GM13977 (cell line): ENCODE data around the gene PKNOX2.

Experiments
- DNase-seq: peaks from one replicate; pipeline ENCODE4 v3.0.0; 2012; ENCODE audit warnings: low spot score
- in situ Hi-C: fragments of 300-500 bp; cut with MboI; formaldehyde crosslinking; loops from one replicate; pipeline ENCODE4 v1.12.0; 2022; ENCODE audit warnings: low sequenced_read_pairs, low pct_unique_long_range_greater_than_20kb, mixed read lengths, inconsistent platforms; ENCODE audit not compliant: unreplicated experiment
- TF ChIP-seq, protein P1 (sequence below): IDR thresholded peaks from 2 replicates; pipeline ENCODE4 v1.5.1; 2012; ENCODE audit warnings: mild to moderate bottlenecking, control low read depth; ENCODE audit not compliant: insufficient read depth; ENCODE audit errors: extremely low read depth, missing control alignments

The PKNOX2 gene

DNA sequence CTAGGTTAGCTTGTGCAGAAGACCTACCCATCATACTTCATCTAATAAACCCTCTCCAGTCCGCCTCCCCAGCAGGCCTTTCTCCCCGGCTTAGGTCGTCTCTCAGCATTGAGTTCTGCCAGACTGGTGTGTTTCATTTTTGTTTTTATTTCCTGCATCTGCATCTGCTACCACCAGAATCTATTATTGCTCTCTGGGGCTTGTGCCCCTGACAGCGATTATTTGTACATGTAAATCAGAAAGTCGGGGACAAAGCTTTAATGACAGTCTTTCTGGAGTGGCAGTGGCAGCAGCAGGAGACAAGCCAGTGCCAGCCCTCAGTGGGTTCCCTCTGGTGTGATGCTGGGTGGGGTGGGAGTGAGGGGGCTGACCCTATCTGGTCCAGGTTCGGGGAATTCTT is 127.5 kb downstream of the PKNOX2 start:
- no peak for DNase-seq
- TF ChIP-seq, protein P1, sequence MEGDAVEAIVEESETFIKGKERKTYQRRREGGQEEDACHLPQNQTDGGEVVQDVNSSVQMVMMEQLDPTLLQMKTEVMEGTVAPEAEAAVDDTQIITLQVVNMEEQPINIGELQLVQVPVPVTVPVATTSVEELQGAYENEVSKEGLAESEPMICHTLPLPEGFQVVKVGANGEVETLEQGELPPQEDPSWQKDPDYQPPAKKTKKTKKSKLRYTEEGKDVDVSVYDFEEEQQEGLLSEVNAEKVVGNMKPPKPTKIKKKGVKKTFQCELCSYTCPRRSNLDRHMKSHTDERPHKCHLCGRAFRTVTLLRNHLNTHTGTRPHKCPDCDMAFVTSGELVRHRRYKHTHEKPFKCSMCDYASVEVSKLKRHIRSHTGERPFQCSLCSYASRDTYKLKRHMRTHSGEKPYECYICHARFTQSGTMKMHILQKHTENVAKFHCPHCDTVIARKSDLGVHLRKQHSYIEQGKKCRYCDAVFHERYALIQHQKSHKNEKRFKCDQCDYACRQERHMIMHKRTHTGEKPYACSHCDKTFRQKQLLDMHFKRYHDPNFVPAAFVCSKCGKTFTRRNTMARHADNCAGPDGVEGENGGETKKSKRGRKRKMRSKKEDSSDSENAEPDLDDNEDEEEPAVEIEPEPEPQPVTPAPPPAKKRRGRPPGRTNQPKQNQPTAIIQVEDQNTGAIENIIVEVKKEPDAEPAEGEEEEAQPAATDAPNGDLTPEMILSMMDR, result no peak
- in situ Hi-C loops, result no loop called here

DNA sequence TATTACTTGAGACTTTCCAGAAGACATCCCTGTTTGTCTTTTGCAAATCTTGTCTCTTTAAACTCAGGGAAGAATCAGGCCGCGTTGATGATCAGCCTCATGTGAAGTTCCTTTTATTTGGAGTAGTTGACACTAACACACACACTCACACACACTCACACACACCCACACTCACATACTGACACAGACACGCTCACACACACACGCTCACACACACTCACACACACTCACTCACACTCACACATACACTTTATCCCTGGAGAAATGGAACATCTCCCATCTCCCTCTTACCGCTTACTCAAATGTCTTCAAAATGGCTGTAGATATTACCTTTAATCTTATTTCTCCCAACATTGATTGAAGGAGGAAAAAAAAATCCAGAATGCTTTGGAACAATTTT is 129.0 kb downstream of the PKNOX2 start:
- in situ Hi-C loops, result no loop called here
- no peak for DNase-seq
- TF ChIP-seq, protein P1, result no peak

DNA sequence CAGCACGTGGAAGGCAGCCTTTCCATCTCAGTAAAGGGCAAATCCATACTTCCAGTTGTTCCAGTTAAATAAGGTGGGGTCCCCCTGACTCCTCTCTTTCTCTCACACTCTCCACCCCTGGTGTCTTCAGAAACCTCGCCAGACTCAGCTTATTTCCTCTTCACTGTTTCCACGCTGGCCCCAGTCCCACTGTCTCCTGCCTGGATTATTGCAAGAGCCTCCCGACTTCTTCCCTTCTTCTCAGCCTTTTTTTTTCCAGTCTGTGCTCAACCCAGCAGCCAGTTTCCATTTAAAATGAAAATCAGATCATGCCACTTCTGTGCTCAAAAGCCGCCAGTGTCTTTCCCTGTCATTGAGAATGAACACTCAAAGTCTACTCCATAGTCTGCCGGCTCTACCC is 131.4 kb downstream of the PKNOX2 start:
- DNase-seq, result no peak
- in situ Hi-C loops, result no loop called here

DNA sequence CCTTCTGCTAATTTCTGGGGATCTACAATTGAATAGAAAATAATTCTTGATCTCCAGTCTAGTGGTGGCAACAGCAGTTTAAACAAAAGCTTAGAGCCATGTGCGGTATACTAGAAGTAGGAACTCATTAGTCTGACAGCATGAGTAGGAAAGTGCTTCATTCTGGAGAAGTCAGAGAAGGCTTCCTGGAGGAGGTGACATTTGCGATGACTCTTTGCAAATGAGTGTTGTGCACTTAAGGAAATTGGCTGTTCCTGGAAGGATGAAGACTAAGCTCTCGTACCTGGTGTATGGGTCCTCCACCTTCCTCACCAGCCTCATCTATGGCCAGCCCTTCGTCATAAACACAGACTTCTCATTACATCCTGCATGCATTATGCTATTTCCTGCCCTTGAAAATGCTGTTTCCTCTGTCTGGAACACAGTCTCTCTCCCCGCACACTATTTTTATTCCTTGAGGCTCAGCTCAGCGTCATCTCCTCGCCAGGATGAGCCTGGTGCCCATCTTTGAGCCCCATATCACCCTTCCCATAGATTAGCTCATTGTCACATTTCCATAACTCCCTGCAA is 132.9 kb downstream of the PKNOX2 start:
- TF ChIP-seq, protein P1, result no peak
- DNase-seq, result no peak
- in situ Hi-C loops, result no loop called here

More for the DNA sequence above, 131.4 kb downstream of the PKNOX2 start:
- TF ChIP-seq, protein P1, result no peak

DNA sequence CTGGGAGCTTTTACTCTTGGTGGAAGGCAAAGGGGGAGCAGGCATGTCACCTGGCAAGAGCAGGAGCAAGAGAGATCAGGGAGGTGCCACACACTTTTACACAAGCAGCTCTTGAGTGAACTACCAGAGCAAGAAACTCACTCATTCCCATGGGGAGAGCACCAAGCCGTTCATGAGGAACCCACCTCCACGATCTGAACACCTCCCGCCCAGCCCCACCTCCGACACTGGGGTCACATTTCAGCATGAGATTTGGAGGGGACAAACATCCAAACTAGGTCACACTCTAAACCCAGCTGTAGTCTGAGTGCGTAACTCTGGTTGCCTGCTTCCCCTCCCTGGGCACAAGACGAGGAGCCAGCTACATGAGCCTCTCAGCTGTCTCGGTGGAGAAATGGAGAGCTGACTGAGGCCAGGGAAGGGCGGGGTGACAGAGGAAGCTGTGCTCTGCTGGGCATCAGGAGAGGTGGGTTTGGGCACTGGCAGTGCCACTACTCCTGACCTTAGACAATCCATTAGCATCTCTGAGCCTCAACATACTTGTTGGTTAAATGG is 134.6 kb downstream of the PKNOX2 start:
- TF ChIP-seq, protein P1, result no peak
- in situ Hi-C loops, result no loop called here
- DNase-seq, result no peak

DNA sequence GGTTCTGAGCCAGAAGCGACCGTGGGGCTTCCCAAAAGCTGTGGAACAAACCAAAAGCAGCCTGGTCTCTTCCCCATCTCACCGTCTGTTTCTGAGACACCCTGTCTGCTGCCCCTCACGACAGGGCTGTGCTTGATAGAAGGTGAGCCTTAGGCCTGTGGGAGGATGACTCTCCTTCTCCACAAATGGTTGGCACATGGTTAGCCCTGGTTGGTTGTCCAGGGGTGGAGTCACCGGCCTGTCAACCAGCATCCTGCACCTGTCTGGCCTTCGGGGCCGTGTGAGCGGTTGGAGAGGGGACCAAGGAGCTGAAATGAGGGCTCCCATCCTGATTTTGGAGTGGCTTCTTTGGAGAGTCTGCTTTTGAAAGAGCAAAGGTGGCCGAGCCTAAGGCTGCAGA is 135.3 kb downstream of the PKNOX2 start:
- in situ Hi-C loops, result no loop called here
- TF ChIP-seq, protein P1, result no peak
- no peak for DNase-seq

DNA sequence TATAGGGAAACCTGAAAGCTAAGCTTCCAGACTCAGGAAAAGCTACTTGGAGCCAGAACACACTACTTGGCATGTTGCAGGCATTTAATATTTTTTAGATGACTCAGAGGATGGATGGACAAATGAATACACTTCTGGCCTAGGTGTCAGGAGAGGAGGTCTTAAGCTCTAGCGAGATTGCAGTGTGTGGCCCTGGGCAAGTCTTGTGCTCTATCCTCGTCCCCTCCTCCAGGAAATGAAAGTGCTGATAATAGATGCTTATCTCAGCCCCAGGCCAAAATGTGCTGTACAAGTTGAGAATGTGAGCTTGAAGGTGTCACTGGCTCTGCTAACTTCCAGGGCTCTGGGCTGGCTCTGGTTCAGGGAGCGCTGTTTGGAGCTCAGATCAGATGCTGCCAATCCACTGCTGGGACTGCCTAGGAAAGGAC is 136.3 kb downstream of the PKNOX2 start:
- DNase-seq, result no peak
- TF ChIP-seq, protein P1, result no peak
- in situ Hi-C loops, result no loop called here
